Breast epithelium (tissue), 4 donors: Measurements from ENCODE around the gene CUBN. TPM values are rescaled to one million over a fixed set of nuclear protein-coding genes. Genes with fewer than 3 reads are reported as not detected.

Experiments used
- DNase-seq, 2 donors: peaks; one replicate each; pipeline ENCODE4 v3.0.0-alpha.2; 2019; ENCODE audit warnings: low spot score in 2 of 2
- H3K27ac ChIP-seq, 2 donors: fragments of 200-600 bp; sonication (generic) in 1 of 2; one replicate each; pipeline ENCODE4 v1.5.1; 2016 to 2019; ENCODE audit warnings: mild to moderate bottlenecking in 1 of 2
- H3K27me3 ChIP-seq, 2 donors: fragments of 200-600 bp; sonication (generic) in 1 of 2; one replicate each; pipeline versions ENCODE4 v1.5.1 to v1.6.0; 2017 to 2019; ENCODE audit warnings: control low read depth in 1 of 2, mild to moderate bottlenecking in 1 of 2
- H3K36me3 ChIP-seq: fragments of 200-600 bp; one replicate; pipeline ENCODE4 v1.5.1; 2019
- H3K4me1 ChIP-seq, 2 donors: fragments of 200-600 bp; sonication (generic); one replicate each; pipeline ENCODE4 v1.5.1; 2016 to 2019; ENCODE audit warnings: control low read depth in 1 of 2
- H3K4me3 ChIP-seq, 3 donors: fragments of 200-600 bp; sonication (generic); 1 replicate in 2 of 3; 2 replicates in 1 of 3; pipeline ENCODE4 v1.5.1; 2016 to 2019; ENCODE audit warnings: mild to moderate bottlenecking in 3 of 3, moderate library complexity in 2 of 3
- H3K9me3 ChIP-seq, 2 donors: fragments of 200-600 bp; sonication (generic) in 1 of 2; one replicate each; pipeline ENCODE4 v1.5.1; 2016 to 2019; ENCODE audit warnings: control low read depth in 1 of 2
- POLR2A ChIP-seq: fragments of 450-650 bp; IDR thresholded peaks from one replicate; pipeline ENCODE4 v1.6.1; 2016; ENCODE audit warnings: antibody characterized with exemption, mild to moderate bottlenecking, moderate library complexity
- POLR2AphosphoS5 ChIP-seq, 3 donors: sonication (generic); formaldehyde crosslinking; IDR thresholded peaks; one replicate each; pipeline ENCODE4 v1.6.1; 2017; ENCODE audit warnings: antibody characterized with exemption in 3 of 3
- intact Hi-C: fragments of 100-400 bp; cut with DNase I; formaldehyde crosslinking; loops from one replicate; pipeline ENCODE4 v1.15.1; 2023; ENCODE audit warnings: low total_unique reads
- total RNA-seq, 3 donors: library from RNA; depleted of rRNA; stranded (reverse); fragments of >200 nt; gene quantifications; one replicate each; pipeline ENCODE4 v1.1.0, GENCODE V29; 2016
- TF ChIP-seq, protein P1 (sequence below), 3 donors: fragments of 450-650 bp; IDR thresholded peaks; one replicate each; pipeline ENCODE4 v1.5.1; 2016 to 2017; ENCODE audit warnings: antibody characterized with exemption in 3 of 3, mild to moderate bottlenecking in 3 of 3, moderate library complexity in 3 of 3

Gene CUBN
- total RNA-seq, 3 donors from 2014 or later, result 1.6 to 5.7 (median 5.0) TPM

GRCh38 chr10:17092216-17092944 is 37.2 kb downstream of the CUBN start:
- H3K36me3 ChIP-seq, result no peaks in the 10 kb centered on the region
- no peaks in the 10 kb centered on the region for H3K9me3 ChIP-seq
- no peaks in the 10 kb centered on the region for H3K4me1 ChIP-seq
- intact Hi-C loops, result no loop called here
- H3K27ac ChIP-seq, result no peak overlapping the region
- no peak overlapping the region for H3K4me3 ChIP-seq
- no peaks in the 10 kb centered on the region for H3K27me3 ChIP-seq
- TF ChIP-seq, protein P1, sequence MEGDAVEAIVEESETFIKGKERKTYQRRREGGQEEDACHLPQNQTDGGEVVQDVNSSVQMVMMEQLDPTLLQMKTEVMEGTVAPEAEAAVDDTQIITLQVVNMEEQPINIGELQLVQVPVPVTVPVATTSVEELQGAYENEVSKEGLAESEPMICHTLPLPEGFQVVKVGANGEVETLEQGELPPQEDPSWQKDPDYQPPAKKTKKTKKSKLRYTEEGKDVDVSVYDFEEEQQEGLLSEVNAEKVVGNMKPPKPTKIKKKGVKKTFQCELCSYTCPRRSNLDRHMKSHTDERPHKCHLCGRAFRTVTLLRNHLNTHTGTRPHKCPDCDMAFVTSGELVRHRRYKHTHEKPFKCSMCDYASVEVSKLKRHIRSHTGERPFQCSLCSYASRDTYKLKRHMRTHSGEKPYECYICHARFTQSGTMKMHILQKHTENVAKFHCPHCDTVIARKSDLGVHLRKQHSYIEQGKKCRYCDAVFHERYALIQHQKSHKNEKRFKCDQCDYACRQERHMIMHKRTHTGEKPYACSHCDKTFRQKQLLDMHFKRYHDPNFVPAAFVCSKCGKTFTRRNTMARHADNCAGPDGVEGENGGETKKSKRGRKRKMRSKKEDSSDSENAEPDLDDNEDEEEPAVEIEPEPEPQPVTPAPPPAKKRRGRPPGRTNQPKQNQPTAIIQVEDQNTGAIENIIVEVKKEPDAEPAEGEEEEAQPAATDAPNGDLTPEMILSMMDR (IDR thresholded peaks at IDR 0.05), result no peak
- TF ChIP-seq POLR2A (no peak), POLR2AphosphoS5 (IDR thresholded peaks at IDR 0.05) (no peak)
- DNase-seq, result no peak

DNA sequence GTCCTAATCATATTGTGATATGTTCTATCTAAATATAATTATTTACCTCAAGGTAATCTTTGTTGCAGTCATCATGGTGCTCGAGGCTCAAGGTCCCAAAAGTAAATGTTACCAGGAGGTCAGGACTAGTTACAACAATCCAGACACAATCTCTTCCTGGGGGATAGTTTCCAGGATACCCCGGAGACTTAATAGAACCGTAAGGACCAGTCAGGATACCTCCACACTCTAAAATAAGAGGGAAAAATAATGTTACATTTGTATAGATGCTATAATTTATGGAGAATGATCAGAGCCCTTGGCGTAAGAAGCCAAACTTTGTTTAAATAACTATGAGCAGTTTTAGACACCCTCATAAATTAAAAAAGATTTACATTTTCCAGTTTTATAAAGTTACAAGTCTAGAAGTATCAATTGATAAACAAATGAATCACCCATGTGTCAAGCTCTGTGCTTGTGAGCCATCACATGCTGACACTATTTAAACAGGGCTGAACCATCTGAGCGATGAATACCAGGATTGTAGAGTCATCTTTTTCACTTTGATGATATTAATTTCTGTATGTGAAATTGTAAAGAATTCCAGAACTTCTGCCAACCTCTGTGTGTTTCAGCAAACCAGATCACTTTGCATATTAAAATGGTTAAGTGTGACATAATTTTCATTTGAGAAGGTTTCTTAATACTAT is 41.3 kb downstream of the CUBN start:
- no peaks in the 10 kb centered on the region for H3K27me3 ChIP-seq
- no peaks in the 10 kb centered on the region for H3K36me3 ChIP-seq
- H3K9me3 ChIP-seq, result no peaks in the 10 kb centered on the region
- TF ChIP-seq POLR2AphosphoS5 (IDR thresholded peaks at IDR 0.05) (no peak), POLR2A (no peak)
- TF ChIP-seq, protein P1 (IDR thresholded peaks at IDR 0.05), result no peak
- H3K4me1 ChIP-seq, result no peaks in the 10 kb centered on the region
- H3K27ac ChIP-seq, result no peak overlapping the region
- no peak overlapping the region for H3K4me3 ChIP-seq
- DNase-seq, result no peak
- intact Hi-C loops, result no loop called here

DNA sequence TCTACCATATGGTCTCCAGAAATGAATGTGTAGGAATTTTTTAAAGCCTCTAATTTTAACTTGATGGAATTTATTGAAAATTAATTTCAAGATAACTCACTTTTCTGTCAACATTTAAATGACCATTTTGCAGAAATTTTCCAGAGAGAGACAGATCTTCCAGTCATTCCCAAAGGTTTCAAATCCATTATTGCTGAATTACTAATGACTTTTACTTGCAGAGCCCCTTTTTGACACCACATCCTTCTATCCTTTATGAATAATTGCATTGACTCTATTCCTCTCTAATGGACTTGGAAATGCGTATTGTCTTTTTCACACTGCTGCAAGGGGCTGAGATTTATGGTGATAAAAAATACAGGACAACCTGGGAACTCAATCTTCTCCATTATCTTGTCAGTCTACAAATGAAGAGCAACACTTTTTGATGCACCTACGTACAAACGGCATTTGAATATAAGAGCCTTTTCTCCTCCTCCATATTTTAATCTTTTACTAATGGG is 42.7 kb downstream of the CUBN start:
- H3K9me3 ChIP-seq, result no peaks in the 10 kb centered on the region
- H3K27me3 ChIP-seq, result no peaks in the 10 kb centered on the region
- intact Hi-C loops, result no loop called here
- no peaks in the 10 kb centered on the region for H3K4me1 ChIP-seq
- TF ChIP-seq POLR2A (no peak), POLR2AphosphoS5 (IDR thresholded peaks at IDR 0.05) (no peak)
- TF ChIP-seq, protein P1 (IDR thresholded peaks at IDR 0.05), result no peak
- no peak overlapping the region for H3K27ac ChIP-seq
- no peak for DNase-seq
- no peaks in the 10 kb centered on the region for H3K36me3 ChIP-seq
- no peak overlapping the region for H3K4me3 ChIP-seq

GRCh38 chr10:17085011-17085725 is 44.4 kb downstream of the CUBN start:
- Histone ChIP-seq H3K36me3 (no peaks in the 10 kb centered on the region), H3K27ac (peak overlapping the region; percentile 7 to 10), H3K9me3 (no peaks in the 10 kb centered on the region), H3K4me3 (no peak overlapping the region), H3K4me1 (no peaks in the 10 kb centered on the region), H3K27me3 (no peaks in the 10 kb centered on the region)
- TF ChIP-seq POLR2AphosphoS5 (IDR thresholded peaks at IDR 0.05) (no peak), POLR2A (no peak)
- TF ChIP-seq, protein P1 (IDR thresholded peaks at IDR 0.05), result no peak
- DNase-seq, result no peak
- intact Hi-C loops, result no loop called here

- TF ChIP-seq, protein P1 (IDR thresholded peaks at IDR 0.05), result no peak
- TF ChIP-seq POLR2AphosphoS5 (IDR thresholded peaks at IDR 0.05) (no peak), POLR2A (no peak)
- intact Hi-C loops, result no loop called here
- H3K36me3 ChIP-seq, result no peaks in the 10 kb centered on the region
- no peak overlapping the region for H3K4me3 ChIP-seq
- no peak for DNase-seq
- no peaks in the 10 kb centered on the region for H3K4me1 ChIP-seq
- no peaks in the 10 kb centered on the region for H3K9me3 ChIP-seq
- no peak overlapping the region for H3K27ac ChIP-seq
- H3K27me3 ChIP-seq, result no peaks in the 10 kb centered on the region
Measured at GRCh38 chr10:17084258-17084657, 45.4 kb downstream of the CUBN start.
